CD14-positive monocyte (primary cell): ENCODE data around the gene CELF1. TPM values are rescaled to one million over a fixed set of nuclear protein-coding genes. Genes with fewer than 3 reads are reported as not detected.

ENCODE experiments used
- DNase-seq, 3 donors: peaks; one replicate each; pipeline ENCODE4 v3.0.0-alpha.2; 2011 to 2022
- H2AFZ ChIP-seq: 2 replicates; pipeline ENCODE4 v1.6.0; 2012; ENCODE audit warnings: mild to moderate bottlenecking, low read depth, low read length, inconsistent platforms; ENCODE audit not compliant: insufficient read depth, poor library complexity, severe bottlenecking
- H3K27ac ChIP-seq, 2 donors: 1 replicate in 1 of 2; 2 replicates in 1 of 2; pipeline ENCODE4 v1.5.1; 2012 to 2013; ENCODE audit warnings: low read length in 2 of 2, control low read depth in 1 of 2, inconsistent platforms in 1 of 2, low read depth in 1 of 2, mild to moderate bottlenecking in 1 of 2
- H3K27me3 ChIP-seq, 2 donors: one replicate each; pipeline versions ENCODE4 v1.6.0 to v1.6.1; 2011 to 2013; ENCODE audit warnings: low read length in 2 of 2; ENCODE audit not compliant: control insufficient read depth in 2 of 2, insufficient read depth in 2 of 2
- H3K36me3 ChIP-seq, 2 donors: replicated peaks in 1 of 2; 1 replicate in 1 of 2; 2 replicates in 1 of 2; pipeline versions ENCODE4 v1.5.1 to v1.6.1; 2012 to 2013; ENCODE audit warnings: low read length in 2 of 2, control low read depth in 1 of 2, inconsistent platforms in 1 of 2, mild to moderate bottlenecking in 1 of 2; ENCODE audit not compliant: insufficient read depth in 2 of 2, control insufficient read depth in 1 of 2
- H3K4me1 ChIP-seq, 2 donors: 1 replicate in 1 of 2; 2 replicates in 1 of 2; pipeline versions ENCODE4 v1.5.1 to v1.6.1; 2012 to 2013; ENCODE audit warnings: low read length in 2 of 2, control low read depth in 1 of 2, inconsistent platforms in 1 of 2, mild to moderate bottlenecking in 1 of 2, moderate library complexity in 1 of 2; ENCODE audit not compliant: insufficient read depth in 2 of 2, control insufficient read depth in 1 of 2
- H3K4me2 ChIP-seq: replicated peaks from 2 replicates; pipeline ENCODE3; 2012; ENCODE audit warnings: low read length, moderate library complexity, mild to moderate bottlenecking; ENCODE audit not compliant: poor library complexity, severe bottlenecking; ENCODE audit errors: extremely low read depth
- H3K4me3 ChIP-seq, 3 experiments: fragments of 200-600 bp in 1 of 3; sonication (generic) in 1 of 3; replicated peaks in 1 of 3; 1 replicate in 2 of 3; 2 replicates in 1 of 3; pipeline ENCODE4 v1.5.1; 2011 to 2013; ENCODE audit warnings: low read length in 3 of 3, mild to moderate bottlenecking in 3 of 3, control low read depth in 2 of 3, low read depth in 2 of 3, inconsistent platforms in 1 of 3, moderate library complexity in 1 of 3
- H3K79me2 ChIP-seq: 2 replicates; pipeline ENCODE4 v1.6.0; 2012; ENCODE audit warnings: mild to moderate bottlenecking, control low read depth, inconsistent platforms, low read length, moderate library complexity; ENCODE audit not compliant: insufficient read depth
- H3K9ac ChIP-seq: 2 replicates; pipeline ENCODE4 v1.6.0; 2017; ENCODE audit warnings: low read length, mild to moderate bottlenecking; ENCODE audit not compliant: insufficient read depth, poor library complexity, severe bottlenecking
- H3K9me3 ChIP-seq, 2 donors: replicated peaks in 1 of 2; 1 replicate in 1 of 2; 2 replicates in 1 of 2; pipeline versions ENCODE4 v1.5.1 to v1.6.1; 2012 to 2013; ENCODE audit warnings: low read length in 2 of 2, control low read depth in 1 of 2; ENCODE audit not compliant: control insufficient read depth in 1 of 2, insufficient read depth in 1 of 2
- H4K20me1 ChIP-seq: 2 replicates; pipeline ENCODE4 v1.6.0; 2012; ENCODE audit warnings: mild to moderate bottlenecking, low read length, control low read depth, moderate library complexity; ENCODE audit not compliant: insufficient read depth
- H3K27ac Mint-ChIP-seq, 7 donors: one replicate each; pipeline ENCODE4 v1.8.0; 2020; ENCODE audit warnings: mild to moderate bottlenecking in 7 of 7, mixed read lengths in 7 of 7, moderate library complexity in 6 of 7, inconsistent platforms in 2 of 7
- H3K27me3 Mint-ChIP-seq, 3 donors: one replicate each; pipeline ENCODE4 v1.8.0; 2021 to 2022; ENCODE audit warnings: low read depth in 3 of 3, mild to moderate bottlenecking in 3 of 3, mixed read lengths in 3 of 3, moderate library complexity in 3 of 3, inconsistent platforms in 1 of 3
- H3K36me3 Mint-ChIP-seq, 2 donors: one replicate each; pipeline ENCODE4 v1.8.0; 2020; ENCODE audit warnings: mixed read lengths in 2 of 2, inconsistent platforms in 1 of 2, mild to moderate bottlenecking in 1 of 2
- H3K4me1 Mint-ChIP-seq: one replicate; pipeline ENCODE4 v1.8.0; 2020; ENCODE audit warnings: mild to moderate bottlenecking, mixed read lengths
- H3K4me3 Mint-ChIP-seq, 2 donors: one replicate each; pipeline ENCODE4 v1.8.0; 2020; ENCODE audit warnings: mild to moderate bottlenecking in 2 of 2, mixed read lengths in 2 of 2, moderate library complexity in 1 of 2
- H3K9me3 Mint-ChIP-seq, 7 donors: one replicate each; pipeline ENCODE4 v1.8.0; 2020 to 2022; ENCODE audit warnings: mixed read lengths in 7 of 7, mild to moderate bottlenecking in 6 of 7, moderate library complexity in 6 of 7, inconsistent platforms in 2 of 7
- WGBS: methylation state at CpG from one replicate; pipeline ENCODE4 v1.1.5; 2013; ENCODE audit warnings: missing lambda C conversion rate; ENCODE audit not compliant: insufficient coverage; 5-methylcytosine and 5-hydroxymethylcytosine counted together
- intact Hi-C, 2 donors: fragments of 100-400 bp; cut with micrococcal nuclease; formaldehyde crosslinking; loops; one replicate each; pipeline versions ENCODE4 v1.15.0 to v1.15.1; 2023
- polyA plus RNA-seq, 3 donors: library from polyadenylated mRNA; depleted of rRNA in 1 of 3; unstranded in 2 of 3; stranded (reverse) in 1 of 3; fragments of 300-500 nt in 2 of 3; fragments of >200 nt in 1 of 3; fragmentation: Illumina TruSeq in 2 of 3; gene quantifications; 1 replicate in 2 of 3; 2 replicates in 1 of 3; pipeline ENCODE4 v1.2.3, GENCODE V29; 2012 to 2021
- TF ChIP-seq, protein P1 (sequence below): fragments of 200-600 bp; IDR thresholded peaks from one replicate; pipeline ENCODE4 v1.8.0; 2022; ENCODE audit warnings: antibody characterized with exemption, mild to moderate bottlenecking

The CELF1 gene
- polyA plus RNA-seq, 3 donors, result 27.2 to 117 (median 39.9) TPM

DNA sequence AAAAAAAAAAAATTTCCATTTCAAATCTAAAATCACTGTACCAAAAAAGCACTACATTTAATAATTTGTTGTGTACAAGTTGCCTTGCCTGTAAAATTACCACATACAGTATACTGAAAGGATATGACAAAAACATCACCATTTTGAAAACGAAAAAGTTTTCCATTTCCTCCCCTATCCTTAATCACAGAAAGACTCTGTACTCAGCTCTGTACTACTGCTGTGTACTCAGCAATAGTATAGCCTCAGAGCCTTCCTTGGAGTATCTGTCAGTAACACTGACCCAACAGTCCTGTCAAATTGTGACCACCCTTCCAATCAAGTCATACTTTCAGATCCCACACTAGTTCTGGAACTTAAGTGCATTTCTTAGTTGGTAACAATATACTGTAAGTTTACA, 48.0 kb downstream of the CELF1 start:
- H2AFZ ChIP-seq, result no peak overlapping the region

DNA sequence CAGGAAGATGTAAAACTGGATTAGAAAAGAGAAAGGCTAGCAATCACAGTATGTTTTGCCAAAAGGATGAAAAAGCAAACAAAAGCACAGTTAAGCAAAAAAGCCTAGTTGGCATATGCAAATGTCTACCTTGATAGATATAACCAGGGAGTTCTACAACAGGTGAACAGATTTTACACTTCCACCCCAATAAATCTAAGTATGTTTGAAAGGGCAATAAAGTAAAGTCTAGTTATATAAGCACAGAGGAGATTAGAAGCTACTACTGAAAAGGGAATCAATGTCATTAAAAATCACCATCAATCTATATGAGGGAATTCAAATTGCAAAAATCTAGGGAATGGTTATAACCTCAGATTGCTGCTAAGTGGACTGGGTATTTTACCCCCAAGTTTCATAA, 49.7 kb downstream of the CELF1 start:
- H3K4me3 Mint-ChIP-seq, result no peak overlapping the region
- peaks cover 59% of the 10 kb centered on the region for H3K4me1 Mint-ChIP-seq
- Histone ChIP-seq H4K20me1 (peaks cover 99% of the 10 kb centered on the region), H3K4me3 (no peak overlapping the region), H3K36me3 (no peaks in the 10 kb centered on the region), H3K79me2 (peaks cover 93% of the 10 kb centered on the region), H3K27me3 (no peaks in the 10 kb centered on the region), H3K9ac (no peak overlapping the region), H3K27ac (peak overlapping the region in 1 of 2 donors; percentile 45), H2AFZ (no peak overlapping the region), H3K4me1 (peaks cover 52 to 56% of the 10 kb centered on the region in 2 donors), H3K4me2 (no peak overlapping the region), H3K9me3 (no peaks in the 10 kb centered on the region)
- TF ChIP-seq, protein P1, sequence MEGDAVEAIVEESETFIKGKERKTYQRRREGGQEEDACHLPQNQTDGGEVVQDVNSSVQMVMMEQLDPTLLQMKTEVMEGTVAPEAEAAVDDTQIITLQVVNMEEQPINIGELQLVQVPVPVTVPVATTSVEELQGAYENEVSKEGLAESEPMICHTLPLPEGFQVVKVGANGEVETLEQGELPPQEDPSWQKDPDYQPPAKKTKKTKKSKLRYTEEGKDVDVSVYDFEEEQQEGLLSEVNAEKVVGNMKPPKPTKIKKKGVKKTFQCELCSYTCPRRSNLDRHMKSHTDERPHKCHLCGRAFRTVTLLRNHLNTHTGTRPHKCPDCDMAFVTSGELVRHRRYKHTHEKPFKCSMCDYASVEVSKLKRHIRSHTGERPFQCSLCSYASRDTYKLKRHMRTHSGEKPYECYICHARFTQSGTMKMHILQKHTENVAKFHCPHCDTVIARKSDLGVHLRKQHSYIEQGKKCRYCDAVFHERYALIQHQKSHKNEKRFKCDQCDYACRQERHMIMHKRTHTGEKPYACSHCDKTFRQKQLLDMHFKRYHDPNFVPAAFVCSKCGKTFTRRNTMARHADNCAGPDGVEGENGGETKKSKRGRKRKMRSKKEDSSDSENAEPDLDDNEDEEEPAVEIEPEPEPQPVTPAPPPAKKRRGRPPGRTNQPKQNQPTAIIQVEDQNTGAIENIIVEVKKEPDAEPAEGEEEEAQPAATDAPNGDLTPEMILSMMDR, result no peak
- no peak overlapping the region for H3K27ac Mint-ChIP-seq
- peaks cover 18 to 33% of the 10 kb centered on the region in 2 donors for H3K36me3 Mint-ChIP-seq
- intact Hi-C loops, result loop anchor here in 1 of 2 donors (5.0 kb wide), 1 partner anchor 49 kb away; the partner anchor contains the start of gene CELF1
- DNase-seq, result no peak
- no peaks in the 10 kb centered on the region for H3K9me3 Mint-ChIP-seq
- no peaks in the 10 kb centered on the region for H3K27me3 Mint-ChIP-seq

More for the DNA sequence above, 48.0 kb downstream of the CELF1 start:
- Mint-ChIP-seq H3K4me3 (no peak overlapping the region), H3K27ac (peak overlapping the region in 6 of 7 donors; percentile 0 to 77 (median 38)), H3K9me3 (no peaks in the 10 kb centered on the region), H3K36me3 (peaks cover 19 to 41% of the 10 kb centered on the region in 2 donors), H3K27me3 (no peaks in the 10 kb centered on the region), H3K4me1 (peaks cover 60% of the 10 kb centered on the region)
- 100% methylated on average over 1 of the region's 1 CpG for WGBS
- Histone ChIP-seq H3K4me3 (no peak overlapping the region), H3K9ac (no peak overlapping the region), H3K36me3 (no peaks in the 10 kb centered on the region), H4K20me1 (peaks cover 99% of the 10 kb centered on the region), H3K4me2 (no peak overlapping the region), H3K4me1 (peaks cover 51 to 56% of the 10 kb centered on the region in 2 donors), H3K27ac (peak overlapping the region in 1 of 2 donors; percentile 33), H3K79me2 (peaks cover 100% of the 10 kb centered on the region), H3K9me3 (no peaks in the 10 kb centered on the region), H3K27me3 (no peaks in the 10 kb centered on the region)
- no peak for DNase-seq
- TF ChIP-seq, protein P1, result no peak
- intact Hi-C loops, result loop anchor here in 1 of 2 donors (5.0 kb wide), 1 partner anchor 47 kb away; the partner anchor contains the start of gene CELF1
